Measurements from ENCODE around the gene BRD3OS. TPM values are rescaled to one million over a fixed set of nuclear protein-coding genes. Genes with fewer than 3 reads are reported as not detected.
A peak's percentile ranks its signal among the peaks of the same experiment; 100 is the strongest.

The BRD3OS gene
- total RNA-seq, 1 experiment from 2014 or later: 13.6 TPM

- peak within 1 kb of the TSS; percentile 75 for H2AFZ ChIP-seq (ENCODE audit: low read length)
- H3K9me2 ChIP-seq (replicated peaks; ENCODE audit: low read length): no peaks in the 10 kb centered on the region
- no peaks in the 10 kb centered on the region for H3F3A ChIP-seq (ENCODE audit: low read length, unreplicated experiment)
- DNase-seq (peak; percentile 63), ATAC-seq (peak; percentile 38)
- H3K4me3 ChIP-seq (ENCODE audit: low read length): peak within 1 kb of the TSS; percentile 92
- ChIA-PET POLR2A (ENCODE audit: unreplicated experiment) (no interaction called here), CTCF (interaction anchor here (1.9 kb wide), 1 partner anchor 210 kb away, joined by 11 read pairs; no protein-coding TSS in a partner anchor)
- H3K79me2 ChIP-seq (ENCODE audit: low read length): peaks cover 42% of the 10 kb centered on the region
- H3K27ac ChIP-seq (ENCODE audit: low read length): peak within 1 kb of the TSS; percentile 75
- H3K9ac ChIP-seq (ENCODE audit: low read length): peak within 1 kb of the TSS; percentile 83
- H3K4me2 ChIP-seq (ENCODE audit: low read length): peak within 1 kb of the TSS; percentile 94
- no peaks in the 10 kb centered on the region for H3K36me3 ChIP-seq (ENCODE audit: low read depth, low read length)
- H3K27me3 ChIP-seq (ENCODE audit: low read length): no peaks in the 10 kb centered on the region
- BruUV-seq (replicated peaks): no TSS peak
- TF ChIP-seq EZH2 (IDR thresholded peaks at IDR 0.05; ENCODE audit: low read length, unreplicated experiment): no peak
- peak; percentile 59; the same call in 1 of the 2 replicates for TF ChIP-seq EZH2phosphoT487 (IDR thresholded peaks at IDR 0.05; ENCODE audit: borderline replicate concordance, low read length)
- peaks cover 11% of the 10 kb centered on the region; the same call in 1 of the 2 replicates for H4K20me1 ChIP-seq (ENCODE audit: low read length)
- H3K4me1 ChIP-seq (ENCODE audit: insufficient read depth, low read length): peaks cover 13% of the 10 kb centered on the region
- intact Hi-C loops (cut with micrococcal nuclease): loop anchor here (2.0 kb wide), 2 partner anchors 47 to 117 kb away; no protein-coding TSS in a partner anchor
- no peaks in the 10 kb centered on the region for H3K9me3 ChIP-seq (ENCODE audit: low read length)
These were observed 33.1 kb upstream of the BRD3OS start, which contains the start of gene VAV2 for GRCh38 chr9:133991964-133992779. Gene VAV2, minus strand, starts transcription at chr9:133992324. Its CDS starts 46 bp downstream, at chr9:133992278.

GRCh38 chr9:133992780-133993634, 32.3 kb upstream of the BRD3OS start:
- Histone ChIP-seq H3K4me2 (ENCODE audit: low read length) (peak overlapping the region; percentile 91), H3F3A (ENCODE audit: low read length, unreplicated experiment) (no peaks in the 10 kb centered on the region), H3K79me2 (ENCODE audit: low read length) (peaks cover 34% of the 10 kb centered on the region), H4K20me1 (ENCODE audit: low read length) (peaks cover 11% of the 10 kb centered on the region; the same call in 1 of the 2 replicates), H3K4me1 (ENCODE audit: insufficient read depth, low read length) (peaks cover 13% of the 10 kb centered on the region), H2AFZ (ENCODE audit: low read length) (peak overlapping the region; percentile 71), H3K27ac (ENCODE audit: low read length) (peak overlapping the region; percentile 36), H3K9me3 (ENCODE audit: low read length) (no peaks in the 10 kb centered on the region), H3K27me3 (ENCODE audit: low read length) (no peaks in the 10 kb centered on the region), H3K9ac (ENCODE audit: low read length) (peak overlapping the region; percentile 78), H3K36me3 (ENCODE audit: low read depth, low read length) (no peaks in the 10 kb centered on the region), H3K4me3 (ENCODE audit: low read length) (peak overlapping the region; percentile 70), H3K9me2 (replicated peaks; ENCODE audit: low read length) (no peaks in the 10 kb centered on the region)
- peak; percentile 79 for DNase-seq
- no peak for TF ChIP-seq EZH2 (IDR thresholded peaks at IDR 0.05; ENCODE audit: low read length, unreplicated experiment)
- peak; percentile 61 for TF ChIP-seq CTCF (conservative IDR thresholded peaks at IDR 0.05; ENCODE audit: low read depth, low read length)
- intact Hi-C loops (cut with micrococcal nuclease): loop anchor here (2.0 kb wide), 1 partner anchor 118 kb away; no protein-coding TSS in a partner anchor
- BruUV-seq (replicated peaks): TSS peak; percentile 81
- ATAC-seq: peak; percentile 54
- POLR2A ChIA-PET (ENCODE audit: unreplicated experiment): no interaction called here
- CTCF ChIA-PET: interaction anchor here (1.9 kb wide), 1 partner anchor 211 kb away, joined by 11 read pairs; no protein-coding TSS in a partner anchor
